Effector memory CD8-positive, alpha-beta T cell (primary cell): ENCODE data around the gene APOC4.
"Not testable (repeated sequence)": the region's sequence is repeated elsewhere in the genome, so short reads cannot be mapped to it uniquely, and the experiment has no call there.

ENCODE experiments used
- ATAC-seq: fragments of 150-1000 bp; cut with Tn5 transposase; replicated peaks from 2 replicates; pipeline ENCODE4 v1.10.0; 2021; ENCODE audit warnings: mild to moderate bottlenecking, moderate library complexity
- DNase-seq, 3 experiments: peaks; one replicate each; pipeline ENCODE4 v3.0.0; 2021
- H3K27ac Mint-ChIP-seq, 2 donors: one replicate each; pipeline ENCODE4 v1.8.0; 2022; ENCODE audit warnings: mild to moderate bottlenecking in 2 of 2, mixed read lengths in 2 of 2, moderate library complexity in 2 of 2
- H3K27me3 Mint-ChIP-seq, 2 donors: one replicate each; pipeline ENCODE4 v1.8.0; 2022; ENCODE audit warnings: mixed read lengths in 2 of 2
- H3K36me3 Mint-ChIP-seq: one replicate; pipeline ENCODE4 v1.8.0; 2022; ENCODE audit warnings: mild to moderate bottlenecking, moderate library complexity, mixed read lengths; ENCODE audit not compliant: insufficient read depth
- H3K4me1 Mint-ChIP-seq, 2 donors: one replicate each; pipeline ENCODE4 v1.8.0; 2022; ENCODE audit warnings: low read depth in 2 of 2, mixed read lengths in 2 of 2
- H3K4me3 Mint-ChIP-seq, 2 donors: one replicate each; pipeline ENCODE4 v1.8.0; 2022; ENCODE audit warnings: mild to moderate bottlenecking in 2 of 2, mixed read lengths in 2 of 2, moderate library complexity in 2 of 2
- H3K9me3 Mint-ChIP-seq, 2 donors: one replicate each; pipeline ENCODE4 v1.8.0; 2022; ENCODE audit warnings: mixed read lengths in 2 of 2

The APOC4 gene

GRCh38 chr19:44957526-44957925 is 15.5 kb downstream of the APOC4 start:
- no peaks in the 10 kb centered on the region for H3K27me3 Mint-ChIP-seq
- H3K36me3 Mint-ChIP-seq: peaks cover 26% of the 10 kb centered on the region
- H3K27ac Mint-ChIP-seq: peak overlapping the region; percentile 76 to 93
- H3K4me1 Mint-ChIP-seq: peaks cover 50 to 58% of the 10 kb centered on the region in 2 donors
- H3K4me3 Mint-ChIP-seq: peak overlapping the region; percentile 6 to 94
- DNase-seq (no peak), ATAC-seq (no peak)
- no peaks in the 10 kb centered on the region for H3K9me3 Mint-ChIP-seq

GRCh38 chr19:44958090-44958489 is 16.1 kb downstream of the APOC4 start:
- Mint-ChIP-seq H3K4me3 (peak overlapping the region in 1 of 2 donors; percentile 6), H3K4me1 (peaks cover 50 to 58% of the 10 kb centered on the region in 2 donors), H3K27ac (no peak overlapping the region), H3K9me3 (no peaks in the 10 kb centered on the region), H3K27me3 (no peaks in the 10 kb centered on the region), H3K36me3 (peaks cover 31% of the 10 kb centered on the region)
- no peak for ATAC-seq
- DNase-seq: no peak

GRCh38 chr19:44959691-44960090 is 17.7 kb downstream of the APOC4 start:
- H3K9me3 Mint-ChIP-seq: no peaks in the 10 kb centered on the region
- H3K4me3 Mint-ChIP-seq: no peak overlapping the region
- peak overlapping the region; percentile 44 to 65 for H3K27ac Mint-ChIP-seq
- H3K4me1 Mint-ChIP-seq: peaks cover 42 to 48% of the 10 kb centered on the region in 2 donors
- ATAC-seq (no peak), DNase-seq (no peak)
- H3K36me3 Mint-ChIP-seq: peaks cover 40% of the 10 kb centered on the region
- no peaks in the 10 kb centered on the region for H3K27me3 Mint-ChIP-seq

GRCh38 chr19:44960906-44961728 is 19.1 kb downstream of the APOC4 start:
- Mint-ChIP-seq H3K27me3 (no peaks in the 10 kb centered on the region), H3K36me3 (peaks cover 46% of the 10 kb centered on the region), H3K27ac (peak overlapping the region; percentile 65 to 84), H3K4me3 (no peak overlapping the region), H3K9me3 (no peaks in the 10 kb centered on the region), H3K4me1 (peaks cover 33 to 42% of the 10 kb centered on the region in 2 donors)
- DNase-seq: no peak
- ATAC-seq: no peak

GRCh38 chr19:44961821-44962220 is 19.8 kb downstream of the APOC4 start:
- Mint-ChIP-seq H3K27ac (peak overlapping the region in 1 of 2 donors; percentile 65), H3K4me1 (peaks cover 28 to 35% of the 10 kb centered on the region in 2 donors), H3K27me3 (no peaks in the 10 kb centered on the region)

GRCh38 chr19:44968118-44968517 is 26.1 kb downstream of the APOC4 start:
- Mint-ChIP-seq H3K27me3 (no peaks in the 10 kb centered on the region), H3K4me1 (peaks cover 7 to 10% of the 10 kb centered on the region in 2 donors), H3K9me3 (no peaks in the 10 kb centered on the region), H3K36me3 (peaks cover 76% of the 10 kb centered on the region), H3K4me3 (no peak overlapping the region), H3K27ac (no peak overlapping the region)
- no peak for ATAC-seq
- DNase-seq: no peak

More at GRCh38 chr19:44961821-44962220, 19.8 kb downstream of the APOC4 start:
- no peak for ATAC-seq
- no peak for DNase-seq
- Mint-ChIP-seq H3K9me3 (no peaks in the 10 kb centered on the region), H3K4me3 (no peak overlapping the region), H3K36me3 (peaks cover 52% of the 10 kb centered on the region)

GRCh38 chr19:44968670-44969069 is 26.6 kb downstream of the APOC4 start:
- Mint-ChIP-seq H3K9me3 (no peaks in the 10 kb centered on the region), H3K27ac (no peak overlapping the region), H3K27me3 (no peaks in the 10 kb centered on the region), H3K4me1 (peaks cover 7 to 10% of the 10 kb centered on the region in 2 donors), H3K36me3 (peaks cover 76% of the 10 kb centered on the region), H3K4me3 (no peak overlapping the region)
- no peak for DNase-seq
- no peak for ATAC-seq

GRCh38 chr19:44969437-44969836 is 27.4 kb downstream of the APOC4 start:
- Mint-ChIP-seq H3K9me3 (no peaks in the 10 kb centered on the region), H3K4me3 (no peak overlapping the region), H3K27me3 (no peaks in the 10 kb centered on the region), H3K27ac (peak overlapping the region in 1 of 2 donors; percentile 60), H3K36me3 (peaks cover 76% of the 10 kb centered on the region), H3K4me1 (peaks cover 7 to 10% of the 10 kb centered on the region in 2 donors)
- no peak for ATAC-seq
- DNase-seq: no peak

- ATAC-seq, DNase-seq, H3K4me3 Mint-ChIP-seq, H3K9me3 Mint-ChIP-seq, H3K27me3 Mint-ChIP-seq, H3K27ac Mint-ChIP-seq: not testable (repeated sequence)
- H3K4me1 Mint-ChIP-seq: peaks cover 7 to 10% of the 10 kb centered on the region in 2 donors
- H3K36me3 Mint-ChIP-seq: peaks cover 78% of the 10 kb centered on the region
Observed at GRCh38 chr19:44971451-44971850, 29.4 kb downstream of the APOC4 start.

- Mint-ChIP-seq H3K27me3 (no peaks in the 10 kb centered on the region), H3K36me3 (peaks cover 75% of the 10 kb centered on the region), H3K9me3 (no peaks in the 10 kb centered on the region), H3K27ac (no peak overlapping the region), H3K4me1 (peaks cover 7 to 9% of the 10 kb centered on the region in 2 donors), H3K4me3 (no peak overlapping the region)
- no peak for DNase-seq
- no peak for ATAC-seq
Observed at GRCh38 chr19:44972802-44973201, 30.8 kb downstream of the APOC4 start.

- no peak for DNase-seq
- no peak for ATAC-seq
- Mint-ChIP-seq H3K4me3 (no peak overlapping the region), H3K4me1 (peaks cover 0 to 3% of the 10 kb centered on the region in 2 donors), H3K9me3 (no peaks in the 10 kb centered on the region), H3K27me3 (no peaks in the 10 kb centered on the region), H3K36me3 (peaks cover 83% of the 10 kb centered on the region), H3K27ac (peak overlapping the region in 1 of 2 donors; percentile 65)
Observed at GRCh38 chr19:44973982-44974735, 32.1 kb downstream of the APOC4 start.

GRCh38 chr19:44974857-44975256 is 32.8 kb downstream of the APOC4 start:
- H3K27ac Mint-ChIP-seq: no peak overlapping the region
- H3K36me3 Mint-ChIP-seq: peaks cover 87% of the 10 kb centered on the region
- H3K27me3 Mint-ChIP-seq: no peaks in the 10 kb centered on the region
- H3K4me1 Mint-ChIP-seq: peaks cover 0 to 2% of the 10 kb centered on the region in 2 donors
- ATAC-seq (no peak), DNase-seq (no peak)
- no peak overlapping the region for H3K4me3 Mint-ChIP-seq
- no peaks in the 10 kb centered on the region for H3K9me3 Mint-ChIP-seq

- Mint-ChIP-seq H3K4me1 (no peaks in the 10 kb centered on the region), H3K4me3 (no peak overlapping the region), H3K27me3 (no peaks in the 10 kb centered on the region), H3K36me3 (peaks cover 88% of the 10 kb centered on the region), H3K9me3 (no peaks in the 10 kb centered on the region), H3K27ac (no peak overlapping the region)
- DNase-seq: no peak
- no peak for ATAC-seq
Observed at GRCh38 chr19:44975444-44975843, 33.4 kb downstream of the APOC4 start.
